ENCODE results near the gene HTR4.

HTR4 gene

DNA sequence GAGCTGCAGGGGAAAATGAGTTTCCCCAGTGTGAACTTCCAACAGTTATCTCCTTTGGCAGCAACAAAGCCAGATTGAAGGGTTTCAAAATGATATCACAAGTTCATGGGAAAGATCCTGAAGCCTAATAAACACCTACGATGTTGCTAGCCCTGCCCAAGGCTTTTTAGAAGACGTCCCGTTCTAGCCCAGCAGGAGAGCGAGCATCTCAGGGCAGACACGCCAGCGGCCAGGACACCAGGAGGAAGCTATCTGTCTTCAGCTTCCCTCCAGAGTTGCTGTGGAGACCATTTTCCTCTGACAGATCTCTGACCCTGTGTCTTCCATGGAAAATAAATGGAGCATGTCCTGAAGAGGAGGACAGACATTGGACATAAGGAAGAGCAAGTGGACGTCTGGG lies 172.1 kb downstream of the HTR4 start:
- H4K20me1 ChIP-seq (ENCODE audit: insufficient read depth, low read length) = no peaks in the 10 kb centered on the region
- H3K36me3 ChIP-seq (ENCODE audit: insufficient read depth, low read length) = no peaks in the 10 kb centered on the region
- H3K27ac ChIP-seq (ENCODE audit: low read length) = no peak overlapping the region
- no peaks in the 10 kb centered on the region for H3K9me3 ChIP-seq (ENCODE audit: insufficient read depth, low read length, severe bottlenecking)
- H3K27me3 ChIP-seq (ENCODE audit: insufficient read depth, low read length, poor library complexity) = peaks cover 4% of the 10 kb centered on the region
- H2AFZ ChIP-seq (ENCODE audit: low read depth, low read length) = peak overlapping the region; percentile 44; the same call in 1 of the 2 replicates
- DNase-seq (no peak), ATAC-seq (ENCODE audit: insufficient read depth, low read depth) (no peak)
- no peaks in the 10 kb centered on the region for H3K79me2 ChIP-seq (ENCODE audit: insufficient read depth, low read length)
- no peak overlapping the region for H3K9ac ChIP-seq (ENCODE audit: low read depth, low read length)
- H3K4me1 ChIP-seq (ENCODE audit: insufficient read depth, low read length) = no peaks in the 10 kb centered on the region
- TF ChIP-seq, protein P1, sequence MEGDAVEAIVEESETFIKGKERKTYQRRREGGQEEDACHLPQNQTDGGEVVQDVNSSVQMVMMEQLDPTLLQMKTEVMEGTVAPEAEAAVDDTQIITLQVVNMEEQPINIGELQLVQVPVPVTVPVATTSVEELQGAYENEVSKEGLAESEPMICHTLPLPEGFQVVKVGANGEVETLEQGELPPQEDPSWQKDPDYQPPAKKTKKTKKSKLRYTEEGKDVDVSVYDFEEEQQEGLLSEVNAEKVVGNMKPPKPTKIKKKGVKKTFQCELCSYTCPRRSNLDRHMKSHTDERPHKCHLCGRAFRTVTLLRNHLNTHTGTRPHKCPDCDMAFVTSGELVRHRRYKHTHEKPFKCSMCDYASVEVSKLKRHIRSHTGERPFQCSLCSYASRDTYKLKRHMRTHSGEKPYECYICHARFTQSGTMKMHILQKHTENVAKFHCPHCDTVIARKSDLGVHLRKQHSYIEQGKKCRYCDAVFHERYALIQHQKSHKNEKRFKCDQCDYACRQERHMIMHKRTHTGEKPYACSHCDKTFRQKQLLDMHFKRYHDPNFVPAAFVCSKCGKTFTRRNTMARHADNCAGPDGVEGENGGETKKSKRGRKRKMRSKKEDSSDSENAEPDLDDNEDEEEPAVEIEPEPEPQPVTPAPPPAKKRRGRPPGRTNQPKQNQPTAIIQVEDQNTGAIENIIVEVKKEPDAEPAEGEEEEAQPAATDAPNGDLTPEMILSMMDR (IDR thresholded peaks at IDR 0.05; ENCODE audit: borderline replicate concordance, extremely low read depth, low read length, poor library complexity, severe bottlenecking) = no peak
- no peak for TF ChIP-seq EZH2 (IDR thresholded peaks at IDR 0.05; ENCODE audit: borderline replicate concordance, low read depth, low read length, severe bottlenecking)
- no peak overlapping the region for H3K4me2 ChIP-seq (ENCODE audit: insufficient read depth, low read length)
- no peak overlapping the region for H3K4me3 ChIP-seq (ENCODE audit: low read depth in 1 of 2, low read length in 2 of 2)

DNA sequence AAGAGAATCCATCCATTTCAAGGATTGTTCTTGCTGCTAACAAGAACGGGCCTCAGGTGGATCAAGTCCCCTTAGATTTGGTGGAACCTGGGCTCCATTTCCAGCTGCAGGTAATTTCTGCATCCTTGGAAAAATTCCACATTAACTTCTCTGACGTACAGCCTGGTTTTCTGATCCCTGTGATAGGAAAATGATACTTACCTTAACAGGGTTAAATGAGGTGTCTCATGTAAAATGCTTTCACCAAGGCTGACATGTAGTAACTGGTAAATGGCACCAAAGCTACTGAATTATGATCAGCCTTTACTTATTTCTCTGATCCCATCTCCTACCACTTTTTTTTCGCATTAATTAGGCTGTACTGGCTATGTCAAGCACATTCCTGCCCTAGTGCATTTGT lies 176.9 kb downstream of the HTR4 start:
- no peak for TF ChIP-seq EZH2 (IDR thresholded peaks at IDR 0.05; ENCODE audit: borderline replicate concordance, low read depth, low read length, severe bottlenecking)
- TF ChIP-seq, protein P1 (IDR thresholded peaks at IDR 0.05; ENCODE audit: borderline replicate concordance, extremely low read depth, low read length, poor library complexity, severe bottlenecking) = no peak
- Histone ChIP-seq H4K20me1 (ENCODE audit: insufficient read depth, low read length) (no peaks in the 10 kb centered on the region), H3K9me3 (ENCODE audit: insufficient read depth, low read length, severe bottlenecking) (no peaks in the 10 kb centered on the region), H3K4me2 (ENCODE audit: insufficient read depth, low read length) (no peak overlapping the region), H3K36me3 (ENCODE audit: insufficient read depth, low read length) (no peaks in the 10 kb centered on the region), H3K9ac (ENCODE audit: low read depth, low read length) (no peak overlapping the region), H3K27ac (ENCODE audit: low read length) (no peak overlapping the region), H3K27me3 (ENCODE audit: insufficient read depth, low read length, poor library complexity) (peaks cover 3% of the 10 kb centered on the region), H3K79me2 (ENCODE audit: insufficient read depth, low read length) (no peaks in the 10 kb centered on the region), H2AFZ (ENCODE audit: low read depth, low read length) (no peak overlapping the region), H3K4me1 (ENCODE audit: insufficient read depth, low read length) (no peaks in the 10 kb centered on the region), H3K4me3 (ENCODE audit: low read depth in 1 of 2, low read length in 2 of 2) (no peak overlapping the region)
- DNase-seq (no peak), ATAC-seq (ENCODE audit: insufficient read depth, low read depth) (no peak)

DNA sequence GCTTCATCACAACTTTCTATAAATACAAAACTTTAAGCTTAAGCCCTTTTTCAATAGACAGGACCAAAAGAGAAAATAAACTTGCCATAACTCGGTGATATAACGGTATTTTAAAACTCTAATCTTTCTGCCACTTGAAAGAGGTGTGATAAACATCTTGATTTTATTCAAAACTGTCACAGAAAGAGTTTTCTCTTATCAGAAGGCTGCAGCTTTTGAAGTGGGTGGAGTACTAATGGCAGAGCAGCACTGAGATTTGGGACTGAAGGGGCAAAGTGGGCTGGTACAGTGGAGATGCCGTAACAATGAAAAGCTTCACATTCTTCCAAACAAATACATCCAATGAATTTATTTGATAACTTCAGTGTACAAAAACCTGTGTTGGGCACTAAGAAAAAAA lies 178.0 kb downstream of the HTR4 start:
- Histone ChIP-seq H3K27me3 (ENCODE audit: insufficient read depth, low read length, poor library complexity) (peaks cover 3% of the 10 kb centered on the region), H4K20me1 (ENCODE audit: insufficient read depth, low read length) (no peaks in the 10 kb centered on the region), H2AFZ (ENCODE audit: low read depth, low read length) (no peak overlapping the region), H3K79me2 (ENCODE audit: insufficient read depth, low read length) (no peaks in the 10 kb centered on the region), H3K27ac (ENCODE audit: low read length) (no peak overlapping the region), H3K36me3 (ENCODE audit: insufficient read depth, low read length) (no peaks in the 10 kb centered on the region), H3K4me1 (ENCODE audit: insufficient read depth, low read length) (no peaks in the 10 kb centered on the region), H3K4me3 (ENCODE audit: low read depth in 1 of 2, low read length in 2 of 2) (no peak overlapping the region), H3K4me2 (ENCODE audit: insufficient read depth, low read length) (no peak overlapping the region), H3K9ac (ENCODE audit: low read depth, low read length) (no peak overlapping the region), H3K9me3 (ENCODE audit: insufficient read depth, low read length, severe bottlenecking) (no peaks in the 10 kb centered on the region)
- no peak for TF ChIP-seq EZH2 (IDR thresholded peaks at IDR 0.05; ENCODE audit: borderline replicate concordance, low read depth, low read length, severe bottlenecking)
- TF ChIP-seq, protein P1 (IDR thresholded peaks at IDR 0.05; ENCODE audit: borderline replicate concordance, extremely low read depth, low read length, poor library complexity, severe bottlenecking) = no peak
- no peak for DNase-seq
- ATAC-seq (ENCODE audit: insufficient read depth, low read depth) = no peak

DNA sequence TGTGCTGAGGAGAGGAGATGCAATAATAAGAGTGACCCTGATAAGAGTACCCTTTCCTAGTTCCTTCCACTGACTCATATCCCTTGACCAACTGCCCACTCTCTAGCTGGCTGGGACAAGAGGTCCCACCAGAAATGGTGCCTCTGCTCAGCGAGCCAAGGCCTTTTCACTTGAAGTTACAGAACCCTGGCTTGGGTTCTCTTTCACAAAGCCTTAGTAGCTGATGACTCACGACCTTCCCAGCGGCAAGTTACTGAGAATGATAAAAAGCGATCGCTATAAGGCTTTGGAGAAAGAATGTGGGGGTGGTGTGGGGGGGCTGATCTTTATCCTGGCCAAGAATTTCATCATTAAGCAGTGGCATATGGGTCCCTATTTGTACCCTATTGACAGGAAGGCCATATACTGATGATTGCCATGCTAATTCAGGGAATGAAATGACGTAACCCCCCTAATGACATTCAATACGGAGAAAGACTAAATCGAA lies 180.3 kb downstream of the HTR4 start:
- TF ChIP-seq EZH2 (IDR thresholded peaks at IDR 0.05; ENCODE audit: borderline replicate concordance, low read depth, low read length, severe bottlenecking) = no peak
- TF ChIP-seq, protein P1 (IDR thresholded peaks at IDR 0.05; ENCODE audit: borderline replicate concordance, extremely low read depth, low read length, poor library complexity, severe bottlenecking) = no peak
- H3K9ac ChIP-seq (ENCODE audit: low read depth, low read length) = no peak overlapping the region

More for the DNA sequence above, 180.3 kb downstream of the HTR4 start:
- Histone ChIP-seq H3K27me3 (ENCODE audit: insufficient read depth, low read length, poor library complexity) (peaks cover 9% of the 10 kb centered on the region), H3K4me3 (ENCODE audit: low read depth in 1 of 2, low read length in 2 of 2) (no peak overlapping the region), H3K9me3 (ENCODE audit: insufficient read depth, low read length, severe bottlenecking) (no peaks in the 10 kb centered on the region), H3K4me1 (ENCODE audit: insufficient read depth, low read length) (no peaks in the 10 kb centered on the region), H3K36me3 (ENCODE audit: insufficient read depth, low read length) (no peaks in the 10 kb centered on the region), H3K79me2 (ENCODE audit: insufficient read depth, low read length) (no peaks in the 10 kb centered on the region), H3K4me2 (ENCODE audit: insufficient read depth, low read length) (no peak overlapping the region), H3K27ac (ENCODE audit: low read length) (no peak overlapping the region), H4K20me1 (ENCODE audit: insufficient read depth, low read length) (no peaks in the 10 kb centered on the region), H2AFZ (ENCODE audit: low read depth, low read length) (no peak overlapping the region)
- no peak for ATAC-seq (ENCODE audit: insufficient read depth, low read depth)
- DNase-seq = no peak
